ENCODE results near the gene CAMSAP2.
A peak's percentile ranks its signal among the peaks of the same experiment; 100 is the strongest.

Gene CAMSAP2

GRCh38 chr1:200900877-200901276, 162.2 kb downstream of the CAMSAP2 start:
- DNase-seq = no peak

GRCh38 chr1:200901350-200901749, 162.7 kb downstream of the CAMSAP2 start:
- no peak for DNase-seq

GRCh38 chr1:200901796-200902444, 163.2 kb downstream of the CAMSAP2 start:
- no peak for DNase-seq

- no peak for DNase-seq
These were observed 165.1 kb downstream of the CAMSAP2 start for GRCh38 chr1:200903793-200904192.

- no peak for DNase-seq
These were observed 166.1 kb downstream of the CAMSAP2 start for GRCh38 chr1:200904772-200905171.

GRCh38 chr1:200905411-200906052, 166.8 kb downstream of the CAMSAP2 start:
- peak; percentile 25 to 48 for DNase-seq

GRCh38 chr1:200906491-200906890, 167.8 kb downstream of the CAMSAP2 start:
- DNase-seq = no peak

- DNase-seq = peak; percentile 76 to 82
These were observed 169.0 kb downstream of the CAMSAP2 start for GRCh38 chr1:200907611-200908097.

- no peak for DNase-seq
These were observed 169.6 kb downstream of the CAMSAP2 start for GRCh38 chr1:200908191-200908868.

GRCh38 chr1:200909071-200909470, 170.4 kb downstream of the CAMSAP2 start:
- DNase-seq = no peak

- no peak for DNase-seq
These were observed 171.1 kb downstream of the CAMSAP2 start for GRCh38 chr1:200909757-200910239.

All from Kasumi-1 (cell line).